Kidney epithelial cell (primary cell): Measurements from ENCODE around the gene NMNAT2. TPM values are rescaled to one million over a fixed set of nuclear protein-coding genes. Genes with fewer than 3 reads are reported as not detected.

Experiments
- DNase-seq: peaks from one replicate; pipeline ENCODE4 v3.0.0-alpha.2; 2010; ENCODE audit warnings: low read depth
- H3K27me3 ChIP-seq: 2 replicates; pipeline ENCODE4 v1.6.0; 2011; ENCODE audit warnings: low read length; ENCODE audit not compliant: control insufficient read depth, insufficient read depth
- H3K36me3 ChIP-seq: 2 replicates; pipeline ENCODE4 v1.5.1; 2011; ENCODE audit warnings: low read length; ENCODE audit not compliant: control insufficient read depth, insufficient read depth
- H3K4me3 ChIP-seq: 2 replicates; pipeline ENCODE4 v1.5.1; 2011; ENCODE audit warnings: low read depth, mild to moderate bottlenecking, control low read depth, low read length
- CTCF ChIP-seq: IDR thresholded peaks from 2 replicates; pipeline ENCODE4 v1.5.1; 2011; ENCODE audit warnings: mild to moderate bottlenecking, moderate library complexity, low read length, control low read depth, inconsistent platforms; ENCODE audit not compliant: insufficient read depth, poor library complexity, severe bottlenecking
- total RNA-seq: library from RNA; depleted of rRNA; stranded (reverse); fragments of >200 nt; gene quantifications from 2 replicates; pipeline ENCODE4 v1.2.3, GENCODE V29; 2015

Gene NMNAT2
- total RNA-seq, 1 donor from 2014 or later: 1.0 TPM

- Histone ChIP-seq H3K36me3 (no peaks in the 10 kb centered on the region), H3K27me3 (no peaks in the 10 kb centered on the region), H3K4me3 (no peak overlapping the region)
- no peak for DNase-seq
- no peak for TF ChIP-seq CTCF
Measured at GRCh38 chr1:183206538-183207122, 211.6 kb downstream of the NMNAT2 start.

- Histone ChIP-seq H3K4me3 (no peak overlapping the region), H3K27me3 (no peaks in the 10 kb centered on the region), H3K36me3 (no peaks in the 10 kb centered on the region)
- TF ChIP-seq CTCF: no peak
- no peak for DNase-seq
Measured at GRCh38 chr1:183205196-183205781, 212.9 kb downstream of the NMNAT2 start.

- Histone ChIP-seq H3K4me3 (no peak overlapping the region), H3K27me3 (no peaks in the 10 kb centered on the region), H3K36me3 (no peaks in the 10 kb centered on the region)
- TF ChIP-seq CTCF: no peak
- DNase-seq: no peak
Measured at GRCh38 chr1:183203094-183203493, 215.1 kb downstream of the NMNAT2 start.

- H3K4me3 ChIP-seq: no peak overlapping the region
- DNase-seq: no peak
- H3K36me3 ChIP-seq: no peaks in the 10 kb centered on the region
- H3K27me3 ChIP-seq: no peaks in the 10 kb centered on the region
- no peak for TF ChIP-seq CTCF
Measured at GRCh38 chr1:183200451-183200850, 217.7 kb downstream of the NMNAT2 start.

- H3K36me3 ChIP-seq: no peaks in the 10 kb centered on the region
- TF ChIP-seq CTCF: no peak
- DNase-seq: no peak
- no peak overlapping the region for H3K4me3 ChIP-seq
- H3K27me3 ChIP-seq: no peaks in the 10 kb centered on the region
Measured at GRCh38 chr1:183199304-183199703, 218.9 kb downstream of the NMNAT2 start.

- Histone ChIP-seq H3K36me3 (no peaks in the 10 kb centered on the region), H3K4me3 (no peak overlapping the region), H3K27me3 (no peaks in the 10 kb centered on the region)
- no peak for TF ChIP-seq CTCF
- DNase-seq: peak; percentile 86
Measured at GRCh38 chr1:183198463-183198862, 219.7 kb downstream of the NMNAT2 start.
